Stimulated activated CD8-positive, alpha-beta memory T cell treated with anti-CD3 and anti-CD28 coated beads, Interleukin-2, amount 100 ng/mL, for 48 hours (primary cell): ENCODE data around the gene PPP1R3F.
A peak's percentile ranks its signal among the peaks of the same experiment; 100 is the strongest.

Source experiments
- DNase-seq, 2 donors: peaks; one replicate each; pipeline ENCODE4 v3.0.0-alpha.2; 2020; ENCODE audit warnings: low read depth in 2 of 2

PPP1R3F gene

DNA sequence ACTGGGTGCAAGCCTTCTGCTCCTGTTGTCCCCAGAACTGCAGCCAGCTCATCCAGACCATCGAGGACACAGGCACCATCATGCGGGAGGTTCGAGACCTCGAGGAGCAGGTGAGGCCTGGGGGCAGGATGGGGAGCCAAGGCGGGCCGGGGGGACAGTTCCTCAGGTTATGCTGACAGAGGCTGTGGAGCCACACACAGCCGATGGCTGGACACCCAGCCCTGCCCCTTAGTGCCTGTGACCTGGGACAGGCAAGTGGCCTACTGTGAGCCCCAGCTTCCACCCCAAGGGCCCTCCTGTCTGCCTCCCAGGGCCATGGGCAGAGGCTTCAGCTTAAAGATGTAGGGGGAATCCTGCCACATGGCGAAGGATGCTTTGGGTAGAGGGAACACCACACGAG lies 20.0 kb upstream of the PPP1R3F start:
- no peak for DNase-seq

DNA sequence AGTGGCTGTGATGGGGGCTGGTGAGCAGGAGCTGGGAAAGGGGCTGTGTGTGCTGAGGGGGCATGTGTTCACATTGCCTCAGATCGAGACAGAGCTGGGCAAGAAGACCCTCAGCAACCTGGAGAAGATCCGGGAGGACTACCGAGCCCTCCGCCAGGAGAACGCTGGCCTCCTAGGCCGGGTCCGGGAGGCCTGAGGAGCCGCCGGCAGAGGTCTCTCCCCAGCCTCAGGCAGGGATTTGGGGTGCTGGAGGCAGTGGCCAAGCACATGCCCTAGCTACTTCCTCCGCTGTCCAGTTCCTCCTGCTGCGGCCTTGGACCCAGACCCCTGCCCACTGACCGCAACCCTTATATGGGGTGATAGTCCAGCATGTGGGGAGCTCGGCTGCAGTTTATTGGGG lies 19.5 kb upstream of the PPP1R3F start:
- DNase-seq: no peak

DNA sequence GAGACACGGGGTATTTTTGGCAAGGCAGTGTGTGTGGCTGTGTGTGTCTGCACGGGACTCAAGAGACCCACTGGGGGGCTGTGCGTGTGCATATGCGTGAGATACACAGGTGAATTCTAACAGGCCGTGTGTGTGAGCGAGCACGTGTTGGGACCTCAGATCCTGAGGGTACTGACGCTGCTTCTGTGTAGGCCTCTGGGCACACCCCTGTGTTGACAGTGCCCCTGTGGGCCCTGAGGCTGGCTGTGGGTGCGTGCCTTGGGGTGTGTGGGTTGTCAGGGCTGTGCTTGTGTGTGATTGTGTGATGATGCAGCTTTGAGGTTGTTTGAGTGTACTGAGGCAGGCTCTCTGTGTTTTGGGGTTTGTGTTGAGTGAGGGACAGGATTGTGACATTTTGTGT lies 19.0 kb upstream of the PPP1R3F start:
- DNase-seq: no peak

DNA sequence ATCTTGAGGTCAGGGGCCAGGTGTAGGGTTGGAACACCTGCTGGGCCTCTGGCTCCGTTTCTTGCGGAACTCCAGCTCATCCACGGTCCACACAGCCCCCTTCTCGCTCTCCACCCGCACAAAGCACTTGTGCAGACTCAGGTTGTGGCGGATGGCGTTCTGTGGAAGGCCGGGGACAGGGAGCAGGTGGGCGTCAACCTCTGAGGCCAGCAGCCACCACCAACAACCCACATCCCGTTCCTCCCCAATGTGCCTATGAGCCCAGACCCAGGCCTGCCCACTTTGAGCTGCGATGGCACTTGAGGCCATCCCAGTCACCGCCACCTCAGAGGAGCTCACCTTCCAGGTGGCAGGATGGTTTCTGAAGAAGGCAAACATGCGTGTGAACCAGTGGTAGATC lies 18.3 kb upstream of the PPP1R3F start:
- no peak for DNase-seq

DNA sequence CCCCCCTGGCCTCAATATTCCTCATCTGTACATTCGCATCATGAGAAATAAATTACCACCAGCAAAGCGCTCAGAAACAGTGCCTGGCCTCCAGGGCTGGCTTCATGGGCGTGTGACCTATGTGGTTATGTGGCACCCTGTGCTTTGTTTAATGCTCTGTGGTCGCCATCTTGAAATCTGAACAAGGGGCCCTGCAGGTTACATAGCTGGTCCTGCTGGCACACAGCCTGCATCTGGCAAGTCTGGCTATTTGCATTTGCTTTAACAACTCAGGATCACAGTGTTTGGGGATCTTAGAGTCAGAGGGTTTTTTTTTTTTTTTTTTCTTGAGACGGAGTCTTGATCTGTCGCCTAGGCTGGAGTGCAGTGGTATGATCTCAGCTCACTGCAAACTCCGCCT lies 15.0 kb upstream of the PPP1R3F start:
- no peak for DNase-seq

DNA sequence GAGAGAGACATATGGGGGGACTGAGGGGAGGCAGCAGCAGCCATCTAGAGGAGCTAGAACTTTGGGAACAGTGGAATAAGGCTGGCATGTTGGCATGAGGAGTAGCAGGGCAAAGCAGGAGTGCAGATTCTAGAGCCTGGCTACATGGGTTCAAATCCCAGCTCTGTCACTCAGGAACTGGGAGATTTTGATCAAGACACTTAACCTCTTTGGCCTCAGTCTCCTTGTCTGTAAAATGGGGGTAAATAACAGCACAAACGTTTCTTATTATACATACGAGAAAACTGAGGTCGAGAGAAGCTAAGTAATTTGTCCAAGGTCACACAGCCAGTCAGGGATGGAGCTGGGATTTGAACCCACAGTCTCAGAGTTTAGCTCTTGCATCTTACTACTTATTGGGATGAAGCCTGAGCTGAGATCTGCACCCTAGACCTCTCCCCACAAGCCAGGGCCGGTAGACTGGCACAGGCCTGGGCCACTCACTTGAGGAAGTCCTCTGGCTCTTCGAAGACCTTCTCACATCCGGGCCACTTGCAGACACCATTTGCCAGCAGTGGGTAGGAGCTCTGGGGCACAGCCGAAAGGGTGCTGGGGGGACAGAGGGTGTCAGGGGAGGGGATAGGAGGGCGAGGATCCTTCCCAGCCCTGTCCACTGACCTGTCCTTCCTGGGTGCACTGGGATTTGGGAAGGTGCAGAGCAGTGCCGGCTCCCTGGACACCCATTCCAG lies 13.2 kb upstream of the PPP1R3F start:
- no peak for DNase-seq

DNA sequence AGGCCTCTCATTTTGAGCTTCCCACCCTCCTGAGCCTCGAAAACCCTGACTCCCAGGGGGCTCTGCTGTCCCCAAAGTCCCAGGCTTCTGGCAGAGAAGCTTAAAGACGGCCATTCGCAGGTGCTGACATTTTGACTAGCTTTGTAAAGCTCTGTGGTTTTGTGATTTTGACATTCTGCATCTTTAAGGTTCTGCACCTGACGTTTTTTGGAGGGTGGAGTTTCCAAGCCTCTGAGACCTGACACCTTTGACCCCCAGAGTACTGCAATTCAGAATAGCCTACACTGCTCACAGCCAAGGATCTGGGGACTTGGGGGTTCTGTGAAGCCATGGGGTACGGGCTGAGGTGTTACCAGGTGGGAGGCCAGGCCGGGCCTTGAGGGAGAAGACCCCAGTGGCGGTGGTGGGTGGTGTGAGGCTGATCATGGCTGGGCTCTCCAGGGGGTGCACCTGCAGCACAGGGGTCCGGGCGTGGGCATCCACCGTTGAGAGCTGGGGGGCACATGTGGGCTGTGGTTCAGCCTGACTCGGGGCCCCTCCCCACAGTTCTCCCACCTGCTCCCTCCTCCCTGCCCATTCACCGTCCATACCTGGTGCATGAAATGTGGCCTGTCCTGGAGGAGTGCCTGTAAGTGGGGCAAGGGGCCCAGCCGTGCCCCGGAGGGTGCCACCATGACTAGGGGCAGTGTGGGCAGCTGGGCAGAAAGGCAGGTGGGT lies 12.4 kb upstream of the PPP1R3F start:
- DNase-seq: no peak

DNA sequence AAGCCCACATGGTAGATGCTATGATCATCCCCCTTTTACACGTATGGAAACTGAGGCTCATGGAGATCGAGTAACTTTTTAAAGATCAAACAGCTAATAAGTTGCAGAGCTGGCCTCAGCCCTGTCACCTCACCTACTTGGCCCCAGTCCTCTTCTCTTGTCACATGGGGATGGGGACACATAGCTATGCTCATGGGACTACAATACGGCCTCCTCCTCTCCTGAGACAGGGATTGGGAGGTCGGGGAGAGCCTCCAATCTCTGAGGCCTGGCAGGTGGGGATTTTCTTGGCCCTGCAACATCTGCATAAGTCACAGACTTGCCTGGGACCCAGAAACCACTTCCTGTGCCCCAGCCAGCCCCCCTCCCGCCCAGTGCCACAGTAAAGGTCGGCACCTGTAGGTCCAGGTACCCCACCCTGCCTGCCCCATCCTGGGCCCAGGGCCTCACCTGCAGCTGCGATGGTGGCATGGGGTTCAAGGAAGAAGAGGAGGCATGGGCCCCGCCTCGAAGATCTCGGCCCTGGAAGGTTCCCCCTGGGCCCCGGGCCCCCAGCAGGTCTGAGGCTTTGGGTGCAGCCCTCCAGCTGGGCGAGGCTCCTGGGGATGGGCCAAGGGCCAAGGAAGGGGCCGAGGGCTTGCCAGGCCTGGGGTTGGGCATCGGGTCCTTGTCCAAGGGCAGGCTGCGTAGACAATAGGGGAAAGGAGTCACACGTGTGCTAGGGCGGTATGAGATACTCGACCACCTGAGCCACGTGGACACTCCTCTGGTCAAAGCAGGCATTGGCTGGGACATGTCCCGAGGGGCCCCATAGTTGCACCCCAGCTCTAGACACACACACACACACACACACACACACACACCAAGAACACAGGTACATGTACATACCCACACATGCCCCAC lies 11.5 kb upstream of the PPP1R3F start:
- no peak for DNase-seq

DNA sequence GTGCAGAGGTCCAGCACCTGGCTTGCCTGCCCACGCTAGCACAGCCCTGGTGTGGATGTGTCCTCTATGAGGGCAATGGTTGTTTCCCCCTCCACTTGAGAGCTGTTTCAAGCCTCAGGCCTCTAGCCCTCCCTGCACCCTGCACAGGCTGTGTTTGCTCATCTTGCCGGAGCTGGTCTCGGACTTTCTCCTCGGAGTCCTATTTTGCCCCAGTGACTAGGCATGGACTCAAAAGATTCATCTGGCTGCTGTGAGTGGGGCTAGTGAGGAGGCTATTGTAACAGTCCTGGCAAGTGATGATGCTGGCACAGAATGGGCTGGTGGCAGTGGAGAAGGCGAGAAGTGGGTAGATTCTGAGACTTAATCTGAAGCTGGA lies 10.9 kb upstream of the PPP1R3F start:
- DNase-seq: no peak

DNA sequence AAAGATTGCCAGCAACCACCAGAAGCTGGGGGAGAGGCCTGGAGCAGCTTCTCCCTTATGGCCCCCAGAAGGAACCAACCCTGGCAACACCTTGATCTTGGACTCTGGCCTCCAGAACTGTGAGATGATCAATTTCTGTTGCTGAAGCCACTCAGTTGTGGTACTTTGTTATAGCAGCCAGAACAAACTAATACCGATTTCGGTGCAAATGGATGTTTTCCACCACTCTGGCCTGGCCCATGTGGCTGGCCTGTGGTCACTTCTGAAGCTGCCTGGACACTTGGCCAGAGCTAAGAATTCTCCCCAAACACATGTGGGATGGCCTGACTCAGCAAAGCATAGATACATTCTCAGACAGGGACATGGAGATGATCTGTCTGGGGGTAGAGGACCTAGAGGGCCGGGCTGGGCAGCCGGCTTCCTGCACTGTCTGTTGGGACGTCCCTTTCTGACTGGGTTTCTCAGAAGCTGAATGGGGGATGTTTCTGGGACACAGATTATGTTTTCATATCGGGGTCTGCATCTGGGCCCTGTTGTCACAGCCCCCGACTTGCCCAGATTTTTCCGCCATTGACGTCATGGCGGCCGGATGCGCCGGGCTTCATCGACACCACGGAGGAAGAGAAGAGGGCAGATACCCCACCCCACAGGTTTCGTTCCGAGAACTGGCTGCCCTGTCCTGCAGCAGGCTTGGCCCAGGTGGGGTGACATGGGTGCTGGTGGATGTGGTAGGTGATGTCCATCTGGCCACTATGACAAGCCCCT lies 9.2 kb upstream of the PPP1R3F start:
- no peak for DNase-seq

DNA sequence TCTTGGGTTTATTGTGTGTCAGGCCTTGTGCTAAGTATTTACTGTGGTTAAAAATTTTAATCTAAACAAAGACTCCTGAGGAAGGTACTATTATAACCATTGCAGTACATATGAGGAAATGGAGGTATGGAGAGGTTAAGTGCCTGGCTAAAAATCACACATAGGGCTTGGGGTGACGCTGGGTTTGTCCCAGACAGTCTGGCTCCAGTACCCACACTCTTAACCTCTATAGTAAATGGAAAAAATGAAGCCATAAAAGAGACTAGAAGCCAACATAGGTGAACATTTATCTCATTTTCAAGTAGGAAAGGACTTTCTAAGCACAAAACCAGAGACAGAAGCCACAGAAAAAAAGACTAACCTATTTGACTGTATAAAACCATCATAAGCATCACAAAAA lies 7.0 kb upstream of the PPP1R3F start:
- DNase-seq: no peak

DNA sequence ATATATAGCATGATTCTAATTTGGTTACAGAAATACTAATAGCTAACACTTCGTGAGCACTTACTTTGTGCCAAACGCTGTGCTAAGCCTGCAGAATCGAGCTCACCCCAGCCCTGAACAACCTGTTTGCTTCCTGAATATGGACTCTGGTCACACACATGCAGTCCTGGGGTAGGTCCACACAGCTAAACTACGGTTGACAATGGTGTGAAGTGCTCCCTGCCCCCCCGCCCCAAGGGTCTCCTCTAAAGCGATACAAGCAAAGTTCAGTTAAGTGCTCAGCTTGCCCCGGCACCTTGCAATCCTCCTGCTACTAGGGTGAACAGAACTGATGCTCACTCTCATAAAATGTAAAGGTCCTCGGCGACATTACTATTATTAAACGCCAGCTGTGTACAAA lies 6.0 kb upstream of the PPP1R3F start:
- no peak for DNase-seq

DNA sequence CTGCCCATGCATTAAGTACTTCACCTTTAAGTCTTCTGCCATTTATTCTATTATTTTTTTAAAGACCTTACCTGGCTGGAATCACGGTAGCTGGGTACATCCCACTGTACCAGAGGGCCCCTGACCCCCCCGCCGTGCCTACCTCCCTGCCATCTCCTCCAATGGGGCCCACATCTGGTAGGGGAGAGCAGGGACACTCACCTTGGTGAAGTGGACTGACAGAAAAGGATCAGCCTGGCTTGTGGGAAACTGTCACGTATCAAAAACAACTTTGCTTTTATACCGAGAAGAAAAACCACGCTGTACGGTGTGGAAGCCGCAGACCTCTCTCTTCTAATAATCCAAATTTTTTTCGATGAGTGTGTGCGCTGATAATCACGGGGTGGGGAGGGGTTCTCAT lies 5.1 kb upstream of the PPP1R3F start, which contains the start of gene FOXP3:
Gene FOXP3, minus strand, starts transcription at position 251 of the 400 bp plus-strand sequence. CDS start 6,205 bp downstream, outside the sequence.
- DNase-seq: no peak

DNA sequence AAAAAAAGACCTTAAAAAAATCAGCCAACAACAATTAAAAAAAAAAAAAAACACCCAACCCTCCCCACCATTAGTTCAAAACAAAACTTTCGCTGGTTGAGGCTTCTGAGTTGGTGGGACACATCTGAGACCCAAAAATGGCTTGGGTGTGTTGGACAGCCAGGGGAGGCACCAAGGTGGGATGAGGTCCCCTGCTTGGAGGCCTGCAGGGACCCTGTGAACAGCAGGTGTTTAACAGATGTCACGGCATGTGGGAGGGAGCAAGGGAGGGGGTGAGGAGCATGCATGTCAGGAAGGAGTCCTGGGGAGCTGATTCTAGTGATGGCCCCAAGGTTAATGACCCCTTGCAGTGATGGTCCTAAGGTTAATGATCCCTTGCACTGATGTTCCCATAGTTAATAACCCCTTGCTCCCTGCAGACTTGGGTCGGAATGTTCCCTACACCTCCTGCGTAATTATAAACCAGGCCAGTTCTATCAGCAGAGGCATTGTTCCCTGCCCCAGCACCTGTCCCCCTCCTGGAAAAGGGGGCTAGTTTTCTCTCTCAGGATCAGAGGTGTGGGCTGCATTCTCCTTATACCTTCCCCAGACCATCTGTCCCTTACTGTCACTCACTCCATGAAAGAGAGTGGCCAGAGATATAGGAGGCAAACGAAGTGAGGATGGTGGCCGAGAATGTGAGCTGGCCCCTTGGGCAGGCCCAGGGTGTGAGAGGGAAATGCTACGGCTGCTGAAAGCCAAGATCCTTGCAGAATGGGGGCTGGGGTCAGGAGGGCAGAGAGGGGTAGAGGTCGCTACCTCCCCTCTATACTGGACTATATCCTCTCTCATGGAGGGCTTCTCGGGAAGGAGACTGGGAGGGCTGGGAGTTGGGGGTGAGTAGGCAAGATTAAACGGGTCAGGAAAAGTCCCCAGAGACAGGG lies 2.8 kb upstream of the PPP1R3F start:
- no peak for DNase-seq

DNA sequence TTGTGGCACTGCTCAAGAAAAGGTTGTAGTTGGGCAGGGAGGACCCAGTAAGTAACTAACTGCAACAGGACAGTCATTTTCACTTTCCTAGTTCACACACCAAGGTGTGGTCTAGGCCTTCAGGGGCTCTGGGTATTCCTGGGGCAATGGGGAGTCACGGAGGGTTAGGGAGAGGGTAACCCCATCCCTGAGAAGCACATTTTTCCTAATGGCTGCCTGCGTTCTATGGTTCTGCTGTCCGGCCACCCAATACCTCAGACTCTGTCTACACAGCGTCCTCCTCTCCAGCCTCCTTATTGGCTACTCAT lies 937 bp upstream of the PPP1R3F start:
- no peak for DNase-seq

DNA sequence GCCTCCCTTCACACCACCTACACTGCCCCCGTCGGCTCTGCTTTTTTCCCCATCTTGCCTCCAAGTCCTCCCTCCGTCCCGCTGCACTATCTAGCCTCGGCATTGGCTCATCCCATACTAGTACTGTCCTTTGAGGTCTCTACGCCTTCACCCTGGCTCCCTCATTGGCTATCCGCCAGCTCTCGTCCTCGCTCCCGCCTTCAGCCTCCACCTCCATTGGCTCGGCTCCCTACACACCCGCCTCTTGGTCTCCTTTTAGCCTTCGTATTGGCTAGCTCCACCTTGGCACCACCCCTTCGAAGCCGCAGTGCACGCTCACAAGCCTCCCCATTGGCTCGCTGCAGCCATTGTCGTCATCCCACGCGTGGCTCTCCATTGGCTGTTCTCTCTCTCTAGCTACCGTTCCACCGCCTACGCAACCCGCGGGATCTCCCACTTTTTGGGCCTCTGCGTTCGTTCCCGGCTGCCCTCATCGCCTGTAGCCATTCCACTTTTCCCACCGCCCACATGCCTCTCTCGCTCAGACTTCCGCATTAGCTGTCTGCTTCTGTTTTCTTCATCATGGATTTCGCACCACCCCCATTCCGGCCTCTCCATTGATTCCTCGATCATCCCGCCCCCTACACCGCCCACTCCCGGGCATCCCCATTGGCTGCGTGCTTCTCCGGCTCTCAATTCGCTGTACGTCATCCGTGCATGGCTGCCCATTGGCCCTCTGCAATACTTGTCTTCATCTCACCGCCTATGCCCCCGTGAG lies 405 bp upstream of the PPP1R3F start:
- peak; percentile 82 to 88 for DNase-seq

DNA sequence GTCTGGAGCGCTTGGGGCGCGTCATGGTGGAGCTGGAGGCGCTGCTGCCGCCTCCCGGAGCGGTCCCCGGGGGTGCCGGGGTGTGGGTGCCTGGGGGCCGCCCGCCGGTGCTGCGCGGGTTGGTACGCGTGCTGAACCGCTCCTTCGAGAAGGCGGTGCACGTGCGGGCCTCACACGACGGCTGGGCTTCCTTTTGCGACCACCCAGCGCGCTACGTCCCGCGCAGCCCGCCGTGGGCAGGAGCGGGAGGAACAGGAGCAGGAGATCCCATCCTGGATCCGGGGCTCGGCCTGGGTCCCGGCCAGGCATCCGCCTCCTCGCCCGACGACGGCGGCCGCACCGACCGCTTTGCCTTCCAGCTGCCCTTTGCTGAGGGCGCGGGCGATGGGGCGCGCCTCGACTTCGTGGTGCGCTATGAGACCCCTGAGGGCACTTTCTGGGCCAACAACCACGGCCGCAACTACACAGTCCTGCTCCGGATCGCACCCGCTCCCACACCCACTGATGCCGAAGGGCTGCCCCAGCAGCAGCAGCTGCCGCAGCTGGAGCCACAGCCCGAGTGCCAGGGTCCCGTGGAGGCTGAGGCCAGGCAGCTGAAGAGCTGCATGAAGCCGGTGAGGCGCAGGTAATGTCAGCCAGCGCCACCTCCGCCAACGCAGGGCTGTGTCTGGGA lies 792 bp downstream of the PPP1R3F start:
- DNase-seq: no peak

DNA sequence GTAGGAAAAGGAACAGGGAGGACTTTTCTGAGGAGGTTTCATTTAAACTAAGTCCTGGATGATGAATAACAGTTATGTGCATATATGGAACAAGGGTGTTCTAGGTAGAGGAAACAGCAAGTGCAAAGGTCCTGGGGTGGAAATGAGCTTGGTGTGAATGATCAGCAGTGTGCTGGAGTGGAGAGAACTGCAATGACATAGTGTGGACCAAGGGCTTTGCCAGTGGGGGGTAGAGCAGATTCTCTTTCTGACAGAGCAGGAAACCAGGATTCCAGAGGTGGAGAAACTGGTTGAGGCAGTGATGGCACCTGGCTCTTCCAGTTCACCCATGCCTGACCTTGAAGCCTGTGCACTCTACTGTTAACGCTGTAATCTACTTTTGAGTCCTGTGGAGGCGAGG lies 1.7 kb downstream of the PPP1R3F start:
- DNase-seq: no peak

DNA sequence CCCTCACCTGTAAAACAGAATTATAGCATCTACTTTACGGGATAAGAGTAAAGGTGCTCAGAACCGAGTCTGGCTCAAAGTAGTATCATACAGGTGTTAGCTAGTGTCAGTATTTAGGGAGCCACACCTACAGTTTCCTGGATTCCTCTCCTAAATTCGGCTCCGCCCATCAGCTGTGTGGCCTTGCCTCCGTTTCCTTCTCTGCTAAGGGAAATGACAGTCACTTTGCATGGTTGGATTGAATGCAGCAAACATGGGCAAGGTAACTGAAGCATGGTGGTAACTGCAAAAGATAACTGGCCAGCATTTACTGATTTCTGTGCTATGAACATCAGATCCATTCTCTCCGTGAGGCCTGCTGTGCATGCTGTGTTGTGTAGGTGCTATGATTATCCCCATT lies 2.8 kb downstream of the PPP1R3F start:
- DNase-seq: no peak
